DOHH2 (cell line): ENCODE measurements around the gene MBP.

ENCODE experiments used
- H3F3A ChIP-seq: fragments of 200-600 bp; sonication (generic), shearing (Covaris generic); 2 replicates; pipeline ENCODE4 v1.6.0; 2016; ENCODE audit warnings: antibody characterized with exemption, mild to moderate bottlenecking; ENCODE audit not compliant: control insufficient read depth, insufficient read depth
- H3K27ac ChIP-seq: fragments of 200-600 bp; sonication (generic); 2 replicates; pipeline ENCODE4 v1.5.1; 2014; ENCODE audit warnings: low read depth, mild to moderate bottlenecking, low read length, moderate library complexity
- H3K27me3 ChIP-seq: fragments of 200-600 bp; sonication (generic); 2 replicates; pipeline ENCODE4 v1.6.1; 2014; ENCODE audit warnings: mild to moderate bottlenecking, low read length, mixed read lengths; ENCODE audit not compliant: control insufficient read depth
- H3K36me3 ChIP-seq: fragments of 200-600 bp; sonication (generic); 2 replicates; pipeline ENCODE4 v1.6.1; 2014; ENCODE audit warnings: mild to moderate bottlenecking, low read length, moderate library complexity, mixed read lengths; ENCODE audit not compliant: control insufficient read depth
- H3K4me1 ChIP-seq: fragments of 200-600 bp; sonication (generic); 2 replicates; pipeline ENCODE4 v1.6.1; 2014; ENCODE audit warnings: mild to moderate bottlenecking, low read length, mixed read lengths; ENCODE audit not compliant: control insufficient read depth
- H3K4me2 ChIP-seq: fragments of 200-600 bp; sonication (generic); 2 replicates; pipeline ENCODE4 v1.6.0; 2014; ENCODE audit warnings: mild to moderate bottlenecking, low read length, moderate library complexity
- H3K4me3 ChIP-seq: fragments of 200-600 bp; sonication (generic); 2 replicates; pipeline ENCODE4 v1.5.1; 2014; ENCODE audit warnings: mild to moderate bottlenecking, low read length, mixed read lengths
- H3K79me2 ChIP-seq: fragments of 200-600 bp; sonication (generic); 2 replicates; pipeline ENCODE4 v1.6.1; 2014; ENCODE audit warnings: mild to moderate bottlenecking, low read length, mixed read lengths; ENCODE audit not compliant: control insufficient read depth
- H3K9me2 ChIP-seq: fragments of 200-600 bp; sonication (generic); replicated peaks from 2 replicates; pipeline ENCODE4 v1.6.1; 2014; ENCODE audit warnings: mild to moderate bottlenecking, low read length, mixed read lengths; ENCODE audit not compliant: control insufficient read depth
- H3K9me3 ChIP-seq: fragments of 200-600 bp; sonication (generic); 2 replicates; pipeline ENCODE4 v1.6.1; 2014; ENCODE audit warnings: antibody characterized with exemption, low read length, mixed read lengths; ENCODE audit not compliant: control insufficient read depth, insufficient read depth
- H4K20me1 ChIP-seq: fragments of 200-600 bp; sonication (generic); 2 replicates; pipeline ENCODE4 v1.6.0; 2014; ENCODE audit warnings: low read depth, mild to moderate bottlenecking, antibody characterized with exemption, low read length, moderate library complexity; ENCODE audit not compliant: control insufficient read depth, insufficient read depth
- CTCF ChIP-seq: fragments of 200-600 bp; sonication (generic); IDR thresholded peaks from one replicate; pipeline ENCODE4 v1.5.1; 2014; ENCODE audit warnings: antibody characterized with exemption, mild to moderate bottlenecking, low read depth, low read length; ENCODE audit not compliant: poor library complexity, severe bottlenecking
- EZH2phosphoT487 ChIP-seq: fragments of 200-600 bp; sonication (generic); IDR thresholded peaks from 2 replicates; pipeline ENCODE4 v1.6.1; 2017; ENCODE audit warnings: borderline replicate concordance, mild to moderate bottlenecking, antibody characterized with exemption, low read length, moderate library complexity, mixed read lengths

MBP gene

GRCh38 chr18:77003316-77003715, 129.3 kb downstream of the MBP start:
- Histone ChIP-seq H3K4me1 (peaks cover 15% of the 10 kb centered on the region), H3K27me3 (no peaks in the 10 kb centered on the region)
- TF ChIP-seq EZH2phosphoT487 (no peak), CTCF (no peak)

GRCh38 chr18:77002496-77002895, 130.1 kb downstream of the MBP start:
- no peak overlapping the region for H3K4me3 ChIP-seq
- H3K9me3 ChIP-seq, result no peaks in the 10 kb centered on the region
- H4K20me1 ChIP-seq, result no peaks in the 10 kb centered on the region
- H3K79me2 ChIP-seq, result no peaks in the 10 kb centered on the region
- TF ChIP-seq CTCF (no peak), EZH2phosphoT487 (no peak)
- H3K27ac ChIP-seq, result no peak overlapping the region
- no peaks in the 10 kb centered on the region for H3K36me3 ChIP-seq
- H3K4me2 ChIP-seq, result no peak overlapping the region
- no peaks in the 10 kb centered on the region for H3F3A ChIP-seq
- H3K9me2 ChIP-seq, result no peaks in the 10 kb centered on the region
- peaks cover 13% of the 10 kb centered on the region for H3K4me1 ChIP-seq
- no peaks in the 10 kb centered on the region for H3K27me3 ChIP-seq

More at GRCh38 chr18:77003316-77003715, 129.3 kb downstream of the MBP start:
- no peaks in the 10 kb centered on the region for H3K9me3 ChIP-seq
- H3K27ac ChIP-seq, result no peak overlapping the region
- no peaks in the 10 kb centered on the region for H3K36me3 ChIP-seq
- H3K79me2 ChIP-seq, result no peaks in the 10 kb centered on the region
- no peaks in the 10 kb centered on the region for H3K9me2 ChIP-seq
- H3F3A ChIP-seq, result no peaks in the 10 kb centered on the region
- H4K20me1 ChIP-seq, result no peaks in the 10 kb centered on the region
- H3K4me2 ChIP-seq, result no peak overlapping the region
- H3K4me3 ChIP-seq, result no peak overlapping the region

- Histone ChIP-seq H3K4me3 (no peak overlapping the region), H3K9me3 (no peaks in the 10 kb centered on the region), H3K27ac (no peak overlapping the region), H3K27me3 (no peaks in the 10 kb centered on the region), H3F3A (no peaks in the 10 kb centered on the region), H3K36me3 (no peaks in the 10 kb centered on the region), H3K4me2 (no peak overlapping the region), H3K79me2 (no peaks in the 10 kb centered on the region), H3K9me2 (no peaks in the 10 kb centered on the region), H4K20me1 (no peaks in the 10 kb centered on the region), H3K4me1 (peaks cover 8% of the 10 kb centered on the region)
- no peak for TF ChIP-seq CTCF
- TF ChIP-seq EZH2phosphoT487, result no peak
Measured at GRCh38 chr18:77001979-77002378, 130.6 kb downstream of the MBP start.

- Histone ChIP-seq H3K4me1 (peaks cover 8% of the 10 kb centered on the region), H3K4me2 (no peak overlapping the region)
Measured at GRCh38 chr18:77001041-77001440, 131.5 kb downstream of the MBP start.

More at GRCh38 chr18:77001041-77001440, 131.5 kb downstream of the MBP start:
- no peak overlapping the region for H3K27ac ChIP-seq
- H4K20me1 ChIP-seq, result no peaks in the 10 kb centered on the region
- H3K79me2 ChIP-seq, result no peaks in the 10 kb centered on the region
- TF ChIP-seq CTCF (no peak), EZH2phosphoT487 (no peak)
- no peaks in the 10 kb centered on the region for H3K27me3 ChIP-seq
- H3K36me3 ChIP-seq, result no peaks in the 10 kb centered on the region
- H3F3A ChIP-seq, result no peaks in the 10 kb centered on the region
- H3K9me3 ChIP-seq, result no peaks in the 10 kb centered on the region
- no peak overlapping the region for H3K4me3 ChIP-seq
- no peaks in the 10 kb centered on the region for H3K9me2 ChIP-seq
